Fibroblast of skin of back (primary cell): ENCODE results near the gene TMEM45B.
A peak's percentile ranks its signal among the peaks of the same experiment; 100 is the strongest.
"Not testable (repeated sequence)": the region's sequence is repeated elsewhere in the genome, so short reads cannot be mapped to it uniquely, and the experiment has no call there.

Source experiments
- DNase-seq: peaks from one replicate; pipeline ENCODE4 v3.0.0-alpha.2; 2013

TMEM45B gene

DNA sequence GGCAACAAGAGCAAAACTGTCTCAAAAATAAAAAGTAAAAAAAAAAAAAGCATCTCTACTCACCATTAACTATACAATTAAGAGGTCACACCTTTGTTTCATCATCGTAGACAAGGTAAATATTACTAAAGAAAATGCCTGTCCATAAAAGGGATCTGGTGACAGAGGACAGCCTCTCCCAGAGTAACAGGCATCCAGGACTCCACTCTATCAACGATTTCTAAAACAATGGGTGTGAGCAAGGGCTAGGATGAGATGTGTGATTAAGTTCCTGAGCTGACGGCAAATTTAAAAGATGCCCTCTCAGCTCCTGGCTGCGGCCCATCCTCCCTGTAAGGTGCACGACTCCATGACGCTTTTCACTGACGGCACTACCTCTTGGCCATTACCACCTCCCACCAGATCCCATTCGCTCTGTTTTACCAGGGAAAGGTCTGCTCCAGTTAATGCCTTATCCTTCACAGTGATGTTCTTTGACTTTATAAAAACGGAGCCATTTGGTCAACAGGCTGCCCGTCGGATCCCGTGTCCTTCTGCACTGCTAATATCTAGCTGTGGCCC is 2.3 kb upstream of the TMEM45B start:
- no peak for DNase-seq

DNA sequence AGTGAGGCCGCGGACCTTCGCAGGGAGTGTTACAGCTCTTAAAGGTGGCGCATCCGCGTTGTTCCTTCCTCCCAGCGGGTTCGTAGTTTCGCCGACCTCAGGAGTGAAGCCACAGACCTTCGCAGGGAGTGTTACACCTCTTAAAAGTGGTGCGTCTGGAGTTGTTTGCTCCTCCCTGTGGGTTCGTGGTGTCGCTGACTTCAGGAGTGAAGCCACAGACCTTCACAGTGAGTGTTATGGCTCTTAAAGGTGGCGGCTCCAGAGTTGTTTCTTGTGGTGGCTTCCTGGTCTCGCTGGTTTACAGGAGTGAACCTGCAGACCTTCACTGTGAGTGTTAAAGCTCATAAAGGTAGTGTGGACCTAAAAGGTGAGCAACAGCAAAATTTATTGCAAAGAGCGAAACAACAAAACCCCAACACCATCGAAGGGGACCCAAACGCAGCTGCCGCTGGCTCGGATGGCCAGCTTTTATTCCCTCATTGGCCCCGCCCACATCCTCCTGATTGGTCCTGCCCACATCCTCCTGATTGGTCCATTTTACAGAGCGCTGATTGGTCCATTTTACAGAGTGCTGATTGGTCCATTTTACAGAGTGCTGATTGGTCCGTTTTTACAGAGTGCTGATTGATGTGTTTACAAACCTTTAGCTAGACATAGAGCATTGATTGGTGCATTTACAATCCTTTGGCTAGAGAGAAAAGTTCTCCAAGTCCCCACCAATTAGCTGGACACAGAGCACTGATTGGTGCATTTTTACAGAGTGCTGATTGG is 1.2 kb upstream of the TMEM45B start:
- DNase-seq, result no peak

DNA sequence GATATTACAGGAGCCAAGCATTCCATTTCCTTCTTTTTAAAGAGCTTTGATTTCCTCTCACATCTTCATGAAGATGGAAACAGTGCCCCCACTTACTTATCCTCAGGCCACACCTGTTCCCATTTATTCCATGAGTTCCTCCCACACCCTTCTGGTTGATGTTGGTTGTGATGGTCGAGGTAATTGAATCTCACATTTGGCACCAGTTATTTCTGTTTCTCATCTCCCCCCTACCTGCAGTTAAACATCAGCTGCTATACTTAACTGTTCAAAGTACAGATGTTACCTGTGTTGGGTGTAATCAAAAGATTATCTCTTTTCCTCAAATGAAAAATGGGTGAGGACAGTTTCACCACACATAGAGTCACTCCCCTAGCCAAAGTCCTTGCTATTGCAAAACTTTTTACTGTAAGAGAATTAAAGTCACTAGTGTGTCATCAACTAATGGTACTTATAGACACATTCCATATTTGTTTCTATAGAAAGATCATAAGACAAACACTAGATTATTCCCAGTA is 1.9 kb downstream of the TMEM45B start:
- no peak for DNase-seq

DNA sequence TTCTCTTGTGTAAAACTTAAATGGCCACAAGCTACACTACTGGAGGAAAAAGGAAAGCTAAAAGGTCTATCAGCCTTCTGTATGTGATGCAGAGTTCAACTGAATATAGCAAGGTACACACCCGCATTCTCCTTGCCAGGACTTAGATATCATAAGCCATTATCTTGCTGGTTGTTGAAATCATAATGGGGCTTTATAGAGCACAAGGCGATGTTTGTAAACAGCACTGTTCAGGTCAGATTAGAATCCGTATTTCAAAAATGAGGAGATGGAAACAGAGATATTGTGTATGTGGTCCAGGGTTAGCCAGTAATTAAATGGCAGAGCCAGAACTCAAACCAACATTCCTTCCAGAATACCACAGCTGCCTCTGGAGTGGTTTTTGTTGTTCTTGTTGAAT is 2.6 kb downstream of the TMEM45B start:
- not testable (repeated sequence) for DNase-seq

DNA sequence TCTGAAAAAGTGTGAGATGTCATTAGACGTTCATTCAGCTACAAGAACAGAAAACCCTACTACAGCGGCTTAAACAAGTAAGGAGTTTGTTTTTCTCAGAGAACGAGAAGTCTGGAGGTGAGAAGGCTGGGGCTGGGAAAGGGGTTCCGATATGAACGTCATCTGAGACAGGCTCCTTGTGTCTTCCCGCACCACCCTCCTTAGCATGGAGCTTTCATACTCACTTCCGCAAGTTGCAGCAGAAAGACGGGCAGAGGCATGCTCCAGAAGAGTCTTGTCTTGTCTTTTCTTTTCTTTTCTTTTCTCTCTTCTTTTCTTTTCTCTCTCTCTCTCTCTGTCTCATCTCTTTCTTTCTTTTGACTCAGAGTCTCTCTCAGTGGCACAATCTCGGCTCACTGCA is 3.6 kb downstream of the TMEM45B start:
- DNase-seq, result no peak

DNA sequence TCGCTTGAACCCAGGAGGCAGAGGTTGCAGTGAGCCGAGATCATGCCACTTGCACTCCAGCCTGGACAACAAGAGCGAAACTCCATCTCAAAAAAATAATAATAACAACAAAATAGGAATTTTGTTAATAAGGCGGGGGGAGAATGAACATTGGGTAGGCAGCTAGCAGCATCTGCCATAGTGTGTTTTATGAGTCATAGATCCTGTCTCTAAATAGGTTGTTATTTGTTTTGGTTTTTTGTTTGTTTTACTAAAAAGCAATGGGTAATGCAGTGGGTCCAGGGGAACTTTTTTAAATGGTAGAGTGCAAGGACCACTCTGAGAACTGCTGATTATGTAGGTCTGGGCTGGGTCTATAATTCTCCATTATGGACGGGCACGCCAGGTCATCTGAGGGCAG is 4.6 kb downstream of the TMEM45B start:
- DNase-seq, result not testable (repeated sequence)

DNA sequence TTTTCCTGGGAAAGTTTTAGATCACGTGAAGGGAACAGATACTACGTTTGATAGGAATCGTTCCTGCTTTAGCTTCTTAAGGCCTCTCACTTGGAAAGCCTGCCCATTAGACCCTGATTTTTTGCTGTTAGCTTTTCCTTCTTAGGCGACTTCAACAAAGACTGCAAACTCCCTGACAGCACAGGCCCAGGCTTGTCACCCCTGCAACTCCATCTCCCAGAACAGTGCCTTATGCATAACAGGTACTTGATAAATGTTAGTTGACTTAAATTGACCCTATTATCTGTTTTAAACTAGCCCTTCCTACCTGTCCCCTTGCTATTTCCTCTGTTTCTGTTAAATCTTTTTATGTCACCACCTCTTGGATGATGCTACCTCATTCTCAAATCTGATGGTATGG is 7.6 kb downstream of the TMEM45B start:
- not testable (repeated sequence) for DNase-seq

DNA sequence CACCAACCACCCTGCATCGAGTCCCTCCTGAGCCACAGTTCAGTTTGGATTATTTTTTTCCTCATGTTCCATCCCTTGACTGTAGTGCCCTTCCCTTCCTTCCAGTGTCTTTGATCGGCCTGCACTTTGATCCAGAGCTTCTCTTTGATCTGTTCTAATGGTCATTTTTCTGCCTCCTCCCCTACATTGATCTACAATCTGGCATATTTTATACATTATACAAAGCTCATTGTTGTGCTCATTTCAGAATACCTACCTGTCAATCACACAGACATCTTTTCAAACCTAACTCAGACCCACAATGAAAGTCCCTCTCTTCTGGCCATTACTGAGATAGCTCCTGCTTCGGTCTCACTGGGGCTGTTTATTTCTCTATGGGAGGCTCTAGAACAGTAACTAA is 8.2 kb downstream of the TMEM45B start:
- not testable (repeated sequence) for DNase-seq

DNA sequence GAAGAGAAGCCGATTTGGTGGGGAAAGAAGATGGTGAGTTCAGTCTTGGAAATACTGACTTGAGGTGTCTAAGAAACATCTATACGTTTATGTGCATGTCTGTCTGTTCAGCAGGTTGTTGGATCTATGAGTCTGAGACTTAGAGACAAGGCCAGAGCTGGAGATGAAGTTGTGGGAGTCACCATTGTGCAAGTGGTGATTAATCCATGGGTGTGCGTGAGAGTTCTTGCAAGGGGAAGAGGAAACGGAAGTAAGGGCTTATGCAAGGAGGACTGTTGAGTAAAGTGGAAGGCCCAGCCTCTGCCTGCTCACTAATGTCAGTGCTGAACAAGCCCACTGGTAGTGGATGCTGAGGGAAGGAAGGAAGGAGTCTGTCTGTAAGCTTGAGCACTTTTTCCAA is 9.7 kb downstream of the TMEM45B start:
- DNase-seq, result no peak

DNA sequence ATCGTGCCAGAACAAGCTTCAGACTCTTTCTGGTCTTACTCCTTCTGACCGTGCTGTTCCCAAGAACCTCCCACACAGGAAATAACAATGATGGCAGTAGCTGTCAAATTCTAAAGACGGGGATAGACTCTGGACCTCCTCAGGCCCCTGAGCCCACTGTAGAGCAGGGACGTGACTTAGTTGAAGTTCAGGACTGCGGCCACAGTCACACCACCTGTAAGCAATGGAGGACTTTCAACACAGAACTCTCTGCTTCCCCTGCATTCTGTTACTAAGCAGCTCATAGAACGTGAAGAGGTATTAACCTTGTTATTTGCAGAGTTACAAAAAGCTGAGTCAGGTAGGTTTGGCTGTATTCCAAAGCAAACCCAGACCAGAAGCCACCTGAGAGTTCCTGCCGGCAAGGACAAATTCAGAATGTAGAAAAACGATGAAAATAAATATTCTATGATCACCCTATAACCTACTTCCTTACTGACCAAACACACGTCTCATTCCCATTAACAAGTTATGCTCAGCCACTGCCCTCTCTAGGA is 12.7 kb downstream of the TMEM45B start:
- DNase-seq, result no peak

DNA sequence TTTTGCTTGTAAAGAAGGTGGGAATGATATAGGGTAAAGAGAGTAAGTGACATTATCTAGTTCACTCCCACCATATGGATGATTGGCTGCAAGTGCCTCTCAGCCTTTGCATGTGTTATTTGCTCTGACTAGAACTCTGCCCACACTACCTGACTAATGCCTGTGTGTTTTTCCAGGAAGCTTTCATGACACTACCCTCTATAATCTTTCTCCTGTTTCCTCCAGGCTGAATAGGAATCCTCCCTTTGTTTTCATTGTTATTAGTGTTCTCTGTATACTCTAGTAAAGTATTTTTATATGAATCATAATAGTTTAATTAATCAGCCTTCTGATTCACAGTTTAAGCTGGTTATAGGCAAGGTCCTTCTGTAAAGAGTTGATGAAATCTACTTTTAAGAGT is 13.8 kb downstream of the TMEM45B start:
- not testable (repeated sequence) for DNase-seq

DNA sequence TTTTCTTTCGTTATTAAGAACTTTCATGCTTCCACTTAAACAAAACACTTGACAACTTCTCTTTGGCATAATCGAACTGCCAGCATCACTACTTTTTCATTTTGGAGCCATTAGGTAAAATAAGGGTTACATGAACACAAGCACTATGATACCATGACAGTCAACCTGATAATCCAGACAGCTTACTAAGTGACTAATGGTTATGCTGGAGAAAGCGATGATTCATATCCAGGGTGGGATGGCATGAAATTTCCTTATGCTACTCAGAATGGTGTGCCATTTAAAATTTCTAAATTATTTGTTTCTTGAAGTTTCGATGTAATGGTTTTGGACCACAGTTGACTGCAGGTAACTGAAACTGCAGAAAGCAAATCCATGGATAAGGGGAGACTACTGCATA is 15.6 kb downstream of the TMEM45B start:
- DNase-seq, result peak; percentile 24

DNA sequence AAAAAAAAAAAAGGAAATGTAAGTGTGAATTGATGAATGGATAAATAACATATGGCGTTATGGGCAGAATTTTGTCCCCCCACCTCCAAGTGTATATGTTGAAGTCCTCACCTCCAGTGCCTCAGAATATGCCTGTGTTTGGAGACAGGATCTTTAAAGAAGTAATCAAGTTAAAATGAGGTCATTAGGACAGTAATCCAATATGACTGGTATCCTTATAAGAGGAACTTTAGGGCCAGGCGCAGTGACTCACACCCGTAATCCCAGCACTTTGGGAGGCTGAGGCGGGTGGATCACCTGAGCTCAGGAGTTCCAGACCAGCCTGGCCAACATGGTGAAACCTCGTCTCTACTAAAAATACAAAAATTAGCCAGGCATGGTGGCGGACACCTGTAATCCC is 17.6 kb downstream of the TMEM45B start:
- DNase-seq, result not testable (repeated sequence)

DNA sequence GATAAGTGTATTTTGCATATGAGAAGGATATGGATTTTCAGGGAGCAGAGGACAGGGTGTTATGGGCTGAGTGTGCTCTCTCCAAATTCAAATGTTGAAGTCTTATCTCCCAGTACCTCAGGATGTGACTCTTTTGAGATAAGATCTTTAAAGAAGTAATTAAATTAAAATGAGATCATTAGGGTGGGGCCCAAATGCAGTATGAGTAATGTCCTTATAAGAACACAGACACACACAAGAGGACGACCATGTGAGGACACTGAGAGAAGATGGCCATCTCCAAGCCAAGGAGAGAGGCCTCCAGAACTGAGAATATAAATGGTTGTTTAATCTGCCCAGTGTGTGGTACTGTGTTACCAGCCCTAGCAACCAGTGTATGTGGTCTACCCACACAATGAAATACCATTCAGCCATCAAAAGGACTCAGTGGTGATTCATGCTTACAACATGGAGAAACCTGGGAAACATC is 20.8 kb downstream of the TMEM45B start:
- DNase-seq, result peak; percentile 11

DNA sequence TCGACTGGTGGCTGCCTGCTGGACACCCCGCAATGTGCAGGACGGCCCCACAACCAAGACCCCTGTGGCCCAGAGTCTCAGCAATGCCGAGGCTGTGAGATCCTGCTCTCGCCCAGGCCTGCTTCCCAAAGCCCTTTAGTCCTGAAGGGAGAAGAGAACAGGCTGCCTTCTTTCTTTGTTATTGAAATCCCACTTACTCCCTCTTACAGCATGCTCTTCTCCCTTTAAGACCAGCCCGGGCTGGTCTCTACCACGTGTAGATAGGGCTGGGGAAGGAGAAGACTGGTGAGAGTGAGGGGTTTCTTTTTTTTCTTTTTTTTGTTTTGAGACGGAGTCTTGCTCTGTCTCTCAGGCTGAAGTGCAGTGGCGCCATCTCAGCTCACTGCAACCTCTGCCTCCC is 21.3 kb downstream of the TMEM45B start:
- DNase-seq, result no peak

DNA sequence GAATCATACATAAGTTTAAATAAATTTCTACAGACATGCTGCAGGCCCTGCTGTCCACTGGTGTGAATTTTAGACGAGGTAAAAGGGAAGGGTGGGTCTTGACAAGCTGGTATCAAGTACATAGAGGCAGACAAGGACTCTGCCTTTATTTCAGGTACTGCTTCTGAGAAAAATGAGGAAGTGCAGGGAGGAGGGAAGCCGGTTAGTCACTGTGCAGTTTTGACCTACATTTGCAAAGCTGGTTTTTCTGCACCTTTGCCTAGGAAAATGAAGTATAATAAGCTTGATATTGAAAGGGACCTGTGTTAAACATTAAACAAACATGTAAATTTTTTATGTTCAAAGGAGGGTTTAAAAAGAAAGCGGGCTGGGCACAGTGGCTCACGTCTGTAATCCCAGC is 24.6 kb downstream of the TMEM45B start:
- DNase-seq, result no peak

DNA sequence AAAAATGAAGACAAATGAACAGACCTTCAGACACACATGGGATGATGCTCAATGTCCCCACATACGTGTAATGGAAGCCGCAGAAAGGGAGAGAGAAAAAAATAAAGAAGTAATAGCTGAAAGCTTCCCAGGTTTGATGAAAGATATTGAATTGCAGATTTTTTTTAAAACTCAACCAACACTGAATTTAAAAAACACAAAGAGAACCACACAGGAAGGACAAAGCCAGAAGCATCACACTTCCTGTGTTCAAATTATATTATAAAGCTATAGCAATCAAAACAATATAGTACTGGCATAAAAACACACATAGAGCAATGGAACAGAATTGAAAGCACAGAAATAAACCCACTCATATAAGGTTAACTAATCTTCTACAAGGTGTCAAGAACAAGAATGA is 26.5 kb downstream of the TMEM45B start:
- DNase-seq, result no peak

DNA sequence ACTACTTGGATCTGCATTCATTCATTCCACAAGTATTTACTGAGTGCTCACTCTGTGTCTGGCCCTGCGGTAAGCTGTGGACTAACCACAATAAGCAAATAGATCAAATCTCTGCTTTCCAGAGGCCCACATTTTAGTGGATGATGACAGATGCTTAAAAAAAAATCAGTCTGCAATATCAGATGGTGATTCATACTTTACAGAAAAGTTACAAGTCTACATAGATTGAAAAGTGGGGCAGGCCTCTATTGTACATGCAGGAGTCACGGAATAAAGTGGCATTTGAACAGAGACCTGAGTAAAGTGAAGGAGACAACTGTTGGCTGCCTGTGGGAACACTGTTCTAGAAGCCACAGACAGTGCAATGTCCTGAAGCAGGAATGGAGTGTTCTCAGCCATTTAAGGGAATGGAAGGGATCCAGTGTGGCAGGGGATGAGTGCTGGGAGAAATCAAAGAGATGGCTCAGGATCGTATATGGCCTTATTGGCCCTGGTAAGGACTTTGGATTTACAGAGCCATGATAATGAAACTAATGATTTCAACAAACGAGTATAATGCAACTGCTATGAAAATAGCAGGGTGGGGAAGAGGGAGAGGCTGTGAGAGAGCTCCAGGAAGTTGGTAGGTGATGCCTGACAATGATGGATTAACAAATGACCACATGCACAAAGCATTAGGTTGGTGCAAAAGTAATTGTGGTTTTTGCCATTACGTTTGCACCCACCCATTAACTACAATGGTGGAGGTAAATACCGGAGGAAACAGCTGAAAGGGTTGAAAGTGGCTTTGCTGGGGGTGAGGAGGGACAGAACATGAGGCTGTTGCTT is 31.1 kb downstream of the TMEM45B start:
- peak; percentile 98 for DNase-seq

DNA sequence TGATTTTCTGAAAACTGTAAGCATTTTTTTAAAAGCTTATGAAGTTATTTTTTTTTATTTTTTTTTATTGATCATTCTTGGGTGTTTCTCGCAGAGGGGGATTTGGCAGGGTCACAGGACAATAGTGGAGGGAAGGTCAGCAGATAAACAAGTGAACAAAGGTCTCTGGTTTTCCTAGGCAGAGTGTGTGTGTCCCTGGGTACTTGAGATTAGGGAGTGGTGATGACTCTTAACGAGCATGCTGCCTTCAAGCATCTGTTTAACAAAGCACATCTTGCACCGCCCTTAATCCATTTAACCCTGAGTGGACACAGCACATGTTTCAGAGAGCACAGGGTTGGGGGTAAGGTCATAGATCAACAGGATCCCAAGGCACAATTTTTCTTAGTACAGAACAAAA is 31.7 kb downstream of the TMEM45B start:
- DNase-seq, result not testable (repeated sequence)

DNA sequence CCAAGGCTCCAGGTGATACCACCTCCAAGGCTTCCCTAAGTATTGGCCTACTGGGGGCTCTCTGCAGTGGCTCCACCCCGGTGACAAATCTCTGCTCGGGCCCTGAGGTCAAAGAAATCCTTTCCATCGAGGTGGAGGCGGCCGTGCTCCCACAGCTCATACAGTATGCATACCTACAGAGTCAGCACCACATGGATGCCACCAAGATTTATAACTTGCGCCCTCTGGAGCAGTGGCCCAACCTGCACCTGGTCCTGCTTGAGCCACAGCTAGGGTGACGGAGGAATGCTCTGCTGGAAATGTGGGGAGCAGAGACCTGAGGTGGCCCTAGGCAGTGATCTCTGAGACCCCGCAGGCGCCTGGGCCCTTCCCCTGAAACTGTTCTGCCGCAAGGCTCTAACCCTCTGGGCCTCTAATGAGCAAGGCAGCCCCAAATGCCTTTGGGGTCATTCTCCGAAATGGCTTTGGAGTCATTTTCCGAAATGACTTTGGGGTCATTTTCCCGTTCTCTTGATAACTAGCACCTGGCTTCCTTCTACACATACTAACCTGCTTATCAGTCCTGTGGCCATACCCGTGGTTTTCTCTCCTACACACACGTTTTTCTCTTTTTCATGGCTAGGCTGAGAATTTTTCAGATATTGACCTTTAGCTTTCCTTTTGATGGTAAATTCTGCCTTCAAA is 33.9 kb downstream of the TMEM45B start:
- DNase-seq, result no peak

DNA sequence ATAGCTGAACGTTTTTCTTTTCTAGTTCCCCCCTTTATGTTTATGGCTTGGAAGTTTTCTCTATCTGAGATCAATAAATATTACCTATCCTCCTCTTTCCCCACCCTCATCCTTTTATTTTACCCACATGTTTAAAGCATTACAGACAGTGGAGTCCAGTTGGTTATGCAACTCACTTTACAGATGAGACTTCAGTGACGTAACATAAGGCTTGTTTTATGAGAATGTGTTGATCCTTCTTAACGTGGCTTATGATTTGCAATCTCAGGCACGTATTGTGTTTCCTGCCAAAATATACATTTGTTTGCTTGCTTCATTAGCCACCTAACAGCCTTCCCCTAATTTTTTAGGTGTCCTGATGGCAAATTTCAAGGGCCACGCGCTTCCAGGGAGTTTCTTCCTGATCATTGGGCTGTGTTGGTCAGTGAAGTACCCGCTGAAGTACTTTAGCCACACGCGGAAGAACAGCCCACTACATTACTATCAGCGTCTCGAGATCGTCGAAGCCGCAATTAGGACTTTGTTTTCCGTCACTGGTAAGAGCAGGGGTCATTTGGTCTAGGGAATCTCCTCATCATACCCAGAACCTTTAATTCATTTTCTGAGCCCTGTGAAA is 36.6 kb downstream of the TMEM45B start:
- DNase-seq, result no peak
